AG04450 (cell line): ENCODE results near the gene OGA. TPM values are rescaled to one million over a fixed set of nuclear protein-coding genes. Genes with fewer than 3 reads are reported as not detected.

ENCODE experiments used
- CTCF ChIA-PET: fragments of 300-600, 350-600 bp; formaldehyde crosslinking; extraction: SDS; loops from one replicate; lab custom pipeline; 2022; ENCODE audit warnings: antibody characterized with exemption, inconsistent platforms; lab: Charles Lee
- POLR2A ChIA-PET: fragments of 350-600 bp; formaldehyde crosslinking; extraction: SDS; loops from one replicate; lab custom pipeline; 2021; ENCODE audit warnings: antibody characterized with exemption, inconsistent platforms; lab: Yijun Ruan, JAX
- DNase-seq: peaks from one replicate; pipeline ENCODE4 v3.0.0-alpha.2; 2011; ENCODE audit warnings: low read depth, low spot score
- H3K27ac ChIP-seq: one replicate; pipeline ENCODE4 v1.5.1; 2012; ENCODE audit warnings: low read depth, low read length, control low read depth
- H3K27me3 ChIP-seq: one replicate; pipeline ENCODE4 v1.6.0; 2012; ENCODE audit warnings: low read length; ENCODE audit not compliant: control insufficient read depth, insufficient read depth
- H3K4me3 ChIP-seq: 2 replicates; pipeline ENCODE4 v1.5.1; 2011; ENCODE audit warnings: mild to moderate bottlenecking, low read depth, low read length, control low read depth
- H3K9me3 ChIP-seq: 2 replicates; pipeline ENCODE4 v1.5.1; 2012; ENCODE audit warnings: low read length; ENCODE audit not compliant: control insufficient read depth, insufficient read depth
- polyA plus RNA-seq: library from polyadenylated mRNA; depleted of rRNA; stranded (reverse); fragments of >200 nt; gene quantifications from 2 replicates; pipeline ENCODE4 v1.2.3, GENCODE V29; 2011
- TF ChIP-seq, protein P1 (sequence below): IDR thresholded peaks from 2 replicates; pipeline ENCODE4 v1.5.1; 2011; ENCODE audit warnings: low read depth, low read length, control low read depth, inconsistent platforms

OGA gene
- polyA plus RNA-seq, 1 experiment, result 82.6 TPM

DNA sequence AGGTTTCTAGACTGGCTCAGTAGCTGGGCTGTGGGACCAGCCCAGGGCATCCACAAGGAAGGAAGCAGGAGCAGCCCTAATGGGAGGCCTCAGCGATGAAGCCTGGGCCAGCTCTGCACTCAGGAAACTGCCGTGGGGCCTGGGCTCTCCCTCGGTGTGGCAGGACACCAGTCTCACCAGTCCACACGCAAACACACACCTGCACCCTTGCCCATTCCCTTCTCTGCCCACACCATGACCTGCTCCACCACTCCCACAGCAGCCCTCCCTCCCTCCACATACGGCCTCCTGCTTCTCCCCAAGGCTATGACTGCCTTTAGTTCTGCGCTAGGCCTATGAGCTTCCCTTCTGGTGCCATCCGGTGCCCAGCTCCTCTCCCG, 49.5 kb downstream of the OGA start:
- ChIA-PET CTCF (interaction anchor here (0.9 to 3.1 kb wide), 2 partner anchors 12 to 555 kb away, joined by 4 to 20 read pairs; no protein-coding TSS in a partner anchor), POLR2A (interaction anchor here (0.6 kb wide), 1 partner anchor 636 kb away, joined by 4 read pairs; no protein-coding TSS in a partner anchor)
- no peak for DNase-seq
- H3K4me3 ChIP-seq, result no peak overlapping the region
- TF ChIP-seq, protein P1, sequence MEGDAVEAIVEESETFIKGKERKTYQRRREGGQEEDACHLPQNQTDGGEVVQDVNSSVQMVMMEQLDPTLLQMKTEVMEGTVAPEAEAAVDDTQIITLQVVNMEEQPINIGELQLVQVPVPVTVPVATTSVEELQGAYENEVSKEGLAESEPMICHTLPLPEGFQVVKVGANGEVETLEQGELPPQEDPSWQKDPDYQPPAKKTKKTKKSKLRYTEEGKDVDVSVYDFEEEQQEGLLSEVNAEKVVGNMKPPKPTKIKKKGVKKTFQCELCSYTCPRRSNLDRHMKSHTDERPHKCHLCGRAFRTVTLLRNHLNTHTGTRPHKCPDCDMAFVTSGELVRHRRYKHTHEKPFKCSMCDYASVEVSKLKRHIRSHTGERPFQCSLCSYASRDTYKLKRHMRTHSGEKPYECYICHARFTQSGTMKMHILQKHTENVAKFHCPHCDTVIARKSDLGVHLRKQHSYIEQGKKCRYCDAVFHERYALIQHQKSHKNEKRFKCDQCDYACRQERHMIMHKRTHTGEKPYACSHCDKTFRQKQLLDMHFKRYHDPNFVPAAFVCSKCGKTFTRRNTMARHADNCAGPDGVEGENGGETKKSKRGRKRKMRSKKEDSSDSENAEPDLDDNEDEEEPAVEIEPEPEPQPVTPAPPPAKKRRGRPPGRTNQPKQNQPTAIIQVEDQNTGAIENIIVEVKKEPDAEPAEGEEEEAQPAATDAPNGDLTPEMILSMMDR, result no peak
- H3K27me3 ChIP-seq, result peaks cover 83% of the 10 kb centered on the region
- no peaks in the 10 kb centered on the region; the same call in 1 of the 2 replicates for H3K9me3 ChIP-seq
- H3K27ac ChIP-seq, result no peak overlapping the region

DNA sequence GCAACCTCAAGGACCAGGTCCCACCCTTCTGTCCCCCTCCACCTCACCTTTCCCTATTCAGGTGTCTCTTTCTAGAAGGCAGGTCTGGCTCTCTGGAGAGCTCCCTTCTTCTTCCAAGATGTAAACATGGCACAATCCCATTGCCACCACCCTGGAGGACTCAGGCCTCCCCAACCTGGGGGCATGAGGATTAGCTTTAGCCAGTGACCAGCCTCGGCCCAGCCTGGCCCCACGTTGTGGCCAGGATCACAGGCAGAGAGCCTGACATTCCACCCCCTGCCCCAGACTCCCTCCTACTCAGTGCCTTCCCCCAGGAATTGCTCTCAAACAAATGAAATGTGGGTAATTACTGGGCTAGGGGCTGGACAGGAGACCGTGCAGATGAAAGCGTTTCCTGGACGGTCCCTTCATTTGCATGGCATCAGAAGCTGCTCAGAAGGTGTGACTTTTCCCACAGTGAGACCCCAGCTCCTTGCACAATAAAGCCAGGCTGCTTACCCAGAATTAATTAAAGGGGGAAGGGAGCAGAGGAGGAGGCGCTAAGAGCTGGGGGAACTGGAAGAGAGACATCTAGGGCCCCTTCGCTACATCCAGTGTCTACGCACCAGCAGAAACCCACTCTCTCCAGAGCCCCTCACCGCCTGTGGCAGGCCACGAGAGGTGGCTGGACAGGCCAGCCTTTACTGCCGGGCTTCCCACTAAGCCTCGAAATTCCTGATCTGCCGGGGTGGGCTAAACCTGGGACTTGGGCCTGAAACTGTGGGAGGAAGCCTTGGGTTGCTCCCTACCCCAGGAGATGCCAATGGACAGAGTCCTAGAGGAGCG, 50.1 kb downstream of the OGA start:
- TF ChIP-seq, protein P1, result no peak
- ChIA-PET POLR2A (interaction anchor here (0.6 kb wide), 1 partner anchor 636 kb away, joined by 4 read pairs; no protein-coding TSS in a partner anchor), CTCF (interaction anchor here (0.9 to 3.1 kb wide), 3 partner anchors 13 to 554 kb away, joined by 3 to 20 read pairs (median 4); no protein-coding TSS in a partner anchor)
- Histone ChIP-seq H3K27ac (no peak overlapping the region), H3K9me3 (no peaks in the 10 kb centered on the region; the same call in 1 of the 2 replicates), H3K4me3 (no peak overlapping the region), H3K27me3 (peaks cover 83% of the 10 kb centered on the region)
- DNase-seq, result no peak

DNA sequence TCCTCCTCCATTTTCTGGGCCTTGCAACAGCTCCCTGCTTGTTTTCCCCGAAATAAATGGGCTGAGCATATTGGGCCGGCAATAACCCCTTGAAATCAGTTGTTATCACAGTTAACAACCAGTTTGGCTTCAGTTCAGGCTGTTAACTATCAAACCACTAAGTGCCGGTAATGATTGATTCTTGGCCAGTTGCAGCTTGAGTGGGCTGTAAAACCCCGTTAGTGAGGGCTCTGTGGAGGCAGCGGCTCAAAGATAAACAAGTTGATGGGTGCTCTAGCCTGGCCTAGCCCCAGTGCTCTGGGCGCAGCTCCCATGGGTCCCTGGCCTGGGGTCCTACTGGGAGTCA, 50.7 kb downstream of the OGA start:
- Histone ChIP-seq H3K9me3 (no peaks in the 10 kb centered on the region; the same call in 1 of the 2 replicates), H3K27ac (no peak overlapping the region), H3K4me3 (no peak overlapping the region), H3K27me3 (peaks cover 83% of the 10 kb centered on the region)
- POLR2A ChIA-PET, result no interaction called here
- TF ChIP-seq, protein P1, result no peak
- no peak for DNase-seq
- CTCF ChIA-PET, result interaction anchor here (0.9 to 3.1 kb wide), 2 partner anchors 14 to 301 kb away, joined by 3 to 20 read pairs; no protein-coding TSS in a partner anchor

DNA sequence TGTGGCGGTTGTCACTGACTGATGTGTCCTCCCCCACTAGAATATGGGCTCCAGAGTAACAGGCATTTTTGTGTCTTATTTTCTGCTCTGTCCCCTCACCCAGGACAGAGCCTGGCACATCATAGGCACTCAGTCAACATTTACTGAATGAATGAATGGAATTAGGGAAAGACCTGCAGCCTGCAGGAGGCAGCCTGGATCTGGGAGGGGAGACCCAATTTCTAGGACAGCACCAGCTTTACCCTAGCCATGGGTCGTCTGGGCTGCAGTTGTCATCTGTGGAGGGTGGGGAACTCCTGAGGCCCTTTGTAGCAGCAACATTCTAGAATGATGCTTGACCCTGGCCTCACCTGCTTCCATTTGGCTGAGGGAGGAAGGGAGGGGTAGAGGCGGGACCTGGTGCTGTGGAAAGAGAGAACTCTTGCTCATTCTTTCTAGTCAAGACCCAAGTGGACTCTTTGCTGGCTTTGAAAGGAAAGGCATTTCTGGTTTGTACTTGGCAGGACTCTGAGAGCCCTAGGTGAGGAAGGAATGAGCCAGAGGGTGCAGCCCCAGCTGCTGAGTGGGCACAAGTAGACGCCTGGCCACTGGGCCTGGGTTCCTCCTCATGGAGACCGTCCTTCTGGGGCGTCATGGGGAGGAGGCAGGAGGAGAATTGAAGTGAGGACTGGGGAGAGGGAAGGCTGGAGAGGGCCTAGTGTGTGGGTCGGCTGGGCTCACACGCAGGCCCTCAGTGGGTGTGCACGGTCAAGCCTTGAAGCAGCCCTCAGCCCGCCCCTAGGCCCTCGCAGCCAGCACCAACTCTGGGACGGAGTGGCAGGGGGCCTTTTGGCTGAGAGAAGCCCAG, 51.3 kb downstream of the OGA start:
- TF ChIP-seq, protein P1, result no peak
- H3K9me3 ChIP-seq, result no peaks in the 10 kb centered on the region; the same call in 1 of the 2 replicates
- H3K4me3 ChIP-seq, result no peak overlapping the region
- ChIA-PET CTCF (interaction anchor here (3.1 kb wide), 1 partner anchor 14 kb away, joined by 20 read pairs; no protein-coding TSS in a partner anchor), POLR2A (interaction anchor here (0.6 kb wide), 1 partner anchor 25 kb away, joined by 3 read pairs; no protein-coding TSS in a partner anchor)
- peaks cover 82% of the 10 kb centered on the region for H3K27me3 ChIP-seq
- DNase-seq, result no peak
- no peak overlapping the region for H3K27ac ChIP-seq
